Coronary artery (tissue), 2 donors: Measurements from ENCODE around the gene GRIP2.

Source experiments
- DNase-seq: peaks from one replicate; pipeline ENCODE4 v3.0.0-alpha.2; 2017; ENCODE audit warnings: low spot score
- H3K27ac ChIP-seq, 2 donors: fragments of 200-600 bp; sonication (generic); one replicate each; pipeline ENCODE4 v1.5.1; 2016 to 2019
- H3K4me3 ChIP-seq: fragments of 200-600 bp; sonication (generic); 2 replicates; pipeline ENCODE4 v1.5.1; 2016; ENCODE audit warnings: mild to moderate bottlenecking, moderate library complexity
- TF ChIP-seq, protein P1 (sequence below): fragments of 200-600 bp; sonication (generic); IDR thresholded peaks from one replicate; pipeline ENCODE4 v1.5.1; 2019; ENCODE audit warnings: antibody characterized with exemption

GRIP2 gene

DNA sequence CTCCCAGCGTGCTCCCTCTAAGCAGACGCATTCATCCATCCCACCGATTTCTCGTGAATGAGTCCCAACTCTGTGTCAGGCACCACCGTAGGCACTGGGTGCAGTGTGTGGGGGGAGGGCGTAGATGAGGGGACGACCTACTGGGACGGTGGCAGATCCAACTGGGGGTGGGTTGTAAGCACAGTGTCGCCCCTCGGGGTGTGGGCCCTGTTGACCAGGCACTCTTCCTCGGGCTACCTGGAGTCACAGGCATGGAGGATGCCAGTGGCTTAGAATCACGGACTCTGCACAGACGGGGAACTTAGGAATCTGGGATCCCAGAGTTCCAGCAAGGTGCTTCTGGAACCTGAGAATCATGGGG lies 71.5 kb downstream of the GRIP2 start:
- TF ChIP-seq, protein P1, sequence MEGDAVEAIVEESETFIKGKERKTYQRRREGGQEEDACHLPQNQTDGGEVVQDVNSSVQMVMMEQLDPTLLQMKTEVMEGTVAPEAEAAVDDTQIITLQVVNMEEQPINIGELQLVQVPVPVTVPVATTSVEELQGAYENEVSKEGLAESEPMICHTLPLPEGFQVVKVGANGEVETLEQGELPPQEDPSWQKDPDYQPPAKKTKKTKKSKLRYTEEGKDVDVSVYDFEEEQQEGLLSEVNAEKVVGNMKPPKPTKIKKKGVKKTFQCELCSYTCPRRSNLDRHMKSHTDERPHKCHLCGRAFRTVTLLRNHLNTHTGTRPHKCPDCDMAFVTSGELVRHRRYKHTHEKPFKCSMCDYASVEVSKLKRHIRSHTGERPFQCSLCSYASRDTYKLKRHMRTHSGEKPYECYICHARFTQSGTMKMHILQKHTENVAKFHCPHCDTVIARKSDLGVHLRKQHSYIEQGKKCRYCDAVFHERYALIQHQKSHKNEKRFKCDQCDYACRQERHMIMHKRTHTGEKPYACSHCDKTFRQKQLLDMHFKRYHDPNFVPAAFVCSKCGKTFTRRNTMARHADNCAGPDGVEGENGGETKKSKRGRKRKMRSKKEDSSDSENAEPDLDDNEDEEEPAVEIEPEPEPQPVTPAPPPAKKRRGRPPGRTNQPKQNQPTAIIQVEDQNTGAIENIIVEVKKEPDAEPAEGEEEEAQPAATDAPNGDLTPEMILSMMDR = no peak
- H3K27ac ChIP-seq = no peak overlapping the region
- DNase-seq = no peak
- H3K4me3 ChIP-seq = no peak overlapping the region

DNA sequence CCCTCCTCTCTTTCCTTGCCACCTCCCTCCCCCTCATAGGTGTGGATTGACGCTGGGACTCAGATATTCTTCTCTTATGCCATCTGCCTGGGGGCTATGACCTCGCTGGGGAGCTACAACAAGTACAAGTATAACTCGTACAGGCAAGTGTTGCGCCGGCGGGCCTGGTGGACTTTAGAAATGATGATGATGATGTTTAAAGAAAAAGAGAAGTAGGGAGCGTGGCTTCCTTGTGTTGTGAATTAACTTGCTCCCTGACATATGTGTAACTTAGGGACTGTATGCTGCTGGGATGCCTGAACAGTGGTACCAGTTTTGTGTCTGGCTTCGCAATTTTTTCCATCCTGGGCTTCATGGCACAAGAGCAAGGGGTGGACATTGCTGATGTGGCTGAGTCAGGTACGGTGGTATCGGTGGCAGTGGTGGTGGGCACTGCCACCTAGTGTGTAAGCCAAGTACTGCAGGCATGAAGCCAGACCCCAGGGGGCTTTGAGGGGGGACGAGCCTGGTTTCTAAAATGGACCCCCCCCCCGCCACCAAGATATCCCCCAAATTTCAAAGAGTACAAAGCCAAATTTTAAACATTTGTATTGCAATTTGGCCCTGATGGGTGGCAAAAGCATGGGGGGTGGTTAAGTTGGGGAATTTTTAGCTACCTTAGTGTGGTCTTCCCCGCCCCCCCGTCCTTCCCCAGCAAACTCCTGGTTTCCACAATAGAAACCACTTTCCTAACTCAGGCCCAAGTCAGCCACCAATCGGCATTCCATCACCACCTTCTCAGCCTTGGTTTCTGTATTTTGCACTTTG lies 72.1 kb downstream of the GRIP2 start:
- Histone ChIP-seq H3K4me3 (no peak overlapping the region), H3K27ac (no peak overlapping the region)
- TF ChIP-seq, protein P1 = peak; percentile 79
- DNase-seq = no peak

DNA sequence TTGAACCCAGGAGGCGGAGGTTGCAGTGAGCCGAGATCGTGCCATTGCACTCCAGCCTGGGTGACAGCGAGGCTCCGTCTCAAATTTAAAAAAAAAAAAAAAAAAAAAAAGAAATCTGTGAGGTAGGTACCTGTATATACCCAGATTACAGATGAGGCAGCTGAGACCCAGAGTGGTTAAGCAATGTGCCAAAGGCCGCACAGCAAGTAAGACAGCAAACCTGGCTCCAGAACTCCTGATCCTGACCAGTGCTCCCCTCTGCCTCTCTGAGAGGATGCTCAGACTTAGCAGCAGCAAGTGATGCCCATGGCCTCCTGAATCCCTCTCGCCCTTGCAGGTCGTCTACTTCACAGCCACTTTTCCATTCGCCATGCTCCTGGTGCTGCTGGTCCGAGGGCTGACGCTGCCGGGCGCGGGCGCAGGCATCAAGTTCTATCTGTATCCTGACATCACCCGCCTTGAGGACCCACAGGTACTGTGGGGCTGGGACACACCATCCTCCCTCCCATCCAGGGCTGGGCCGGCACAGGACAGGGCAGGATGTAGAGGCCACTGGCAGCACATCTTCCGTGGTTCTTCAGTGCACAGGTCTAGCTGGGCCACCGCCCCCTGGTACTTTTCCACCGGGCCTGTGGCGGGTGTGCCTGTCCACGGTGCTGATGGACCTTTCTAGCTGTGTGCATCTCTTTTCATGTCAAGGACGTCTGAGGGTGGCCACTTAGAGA lies 73.8 kb downstream of the GRIP2 start:
- H3K4me3 ChIP-seq = no peak overlapping the region
- H3K27ac ChIP-seq = no peak overlapping the region
- no peak for DNase-seq
- TF ChIP-seq, protein P1 = no peak

DNA sequence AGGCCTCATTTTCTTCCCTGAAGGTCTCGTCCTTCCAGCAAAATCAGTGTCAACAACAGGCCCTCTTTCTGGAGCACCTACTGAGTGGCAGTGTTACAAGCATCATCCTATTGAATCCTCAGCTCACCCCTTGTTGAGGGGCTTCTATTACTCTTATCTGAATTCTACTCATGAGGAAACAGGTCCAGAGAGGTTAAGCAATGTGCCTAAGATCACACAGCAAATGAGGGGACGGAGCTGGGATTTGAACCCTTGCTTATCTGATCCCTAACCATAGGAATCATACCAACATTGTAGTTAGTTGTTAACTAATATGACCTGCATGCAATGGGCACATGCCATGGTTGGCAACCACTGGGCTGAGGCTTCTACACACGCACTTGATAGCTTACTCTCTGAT lies 74.7 kb downstream of the GRIP2 start:
- no peak for DNase-seq
- H3K4me3 ChIP-seq = no peak overlapping the region
- H3K27ac ChIP-seq = no peak overlapping the region
- TF ChIP-seq, protein P1 = no peak

DNA sequence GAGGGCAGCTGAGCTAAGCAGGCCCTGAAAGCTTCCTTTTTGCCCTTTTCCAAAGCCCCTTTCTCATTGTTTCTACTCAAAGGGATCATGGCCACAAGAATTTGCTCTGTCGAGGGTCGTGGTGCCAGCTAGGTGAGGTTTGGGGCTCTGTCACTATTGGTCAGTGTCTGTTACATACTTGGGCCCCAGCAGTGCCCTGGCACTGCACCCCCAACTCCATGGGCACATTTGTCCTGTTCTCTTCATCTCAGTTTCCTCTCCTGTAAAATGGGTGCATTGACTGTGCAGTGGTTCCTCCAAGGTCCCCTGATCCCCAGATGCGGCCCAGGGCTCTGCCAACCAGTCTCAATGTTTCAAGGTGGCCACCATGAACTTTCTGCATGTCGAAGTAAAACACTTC lies 75.6 kb downstream of the GRIP2 start:
- TF ChIP-seq, protein P1 = no peak
- Histone ChIP-seq H3K27ac (no peak overlapping the region), H3K4me3 (no peak overlapping the region)
- DNase-seq = no peak

DNA sequence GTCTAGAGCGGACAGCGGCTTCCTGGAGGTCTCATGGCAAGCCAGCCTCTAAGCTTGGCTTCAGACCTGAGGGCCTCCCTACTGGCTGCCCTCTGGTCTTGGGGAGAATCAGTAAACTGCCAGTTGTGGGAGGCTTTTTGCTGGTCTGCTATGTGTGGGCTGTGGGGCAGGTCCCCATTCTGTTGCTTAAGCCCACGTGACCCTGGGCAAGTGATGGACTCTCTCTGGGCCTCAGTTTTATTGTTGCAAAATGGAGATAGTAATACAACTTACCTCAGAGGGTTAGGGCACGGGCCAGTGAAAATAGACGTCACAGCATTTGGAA lies 76.0 kb downstream of the GRIP2 start:
- H3K27ac ChIP-seq = no peak overlapping the region
- H3K4me3 ChIP-seq = no peak overlapping the region
- TF ChIP-seq, protein P1 = no peak
- DNase-seq = no peak
